ENCODE results near the gene MYOF. TPM values are rescaled to one million over a fixed set of nuclear protein-coding genes. Genes with fewer than 3 reads are reported as not detected.

MYOF gene
- total RNA-seq, 4 donors from 2014 or later: 39.6 to 70.4 (median 59.2) TPM

DNA sequence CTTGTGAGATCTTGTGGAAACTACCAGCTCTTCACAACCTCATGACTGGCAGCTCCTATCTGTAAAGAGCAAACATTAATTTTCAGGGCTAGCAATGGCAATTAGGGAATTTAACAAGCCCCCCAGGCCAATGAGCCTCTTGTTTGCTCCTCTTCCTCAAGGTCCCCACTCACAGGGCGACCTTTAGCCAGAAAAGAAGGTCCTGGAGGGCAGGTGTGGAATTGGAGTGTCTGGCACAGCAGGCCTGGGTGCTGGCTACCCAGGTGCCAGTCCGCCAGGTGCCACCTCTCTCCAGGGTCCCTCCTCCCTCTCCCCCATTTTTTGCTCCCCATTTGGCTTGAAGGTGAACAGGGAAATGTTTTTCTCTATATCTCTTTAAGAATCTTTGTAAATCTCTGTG is 12.4 kb upstream of the MYOF start:
- H3K4me1 ChIP-seq: peaks cover 0 to 13% (median 2%) of the 10 kb centered on the region in 4 donors
- H3K36me3 ChIP-seq: no peaks in the 10 kb centered on the region
- H3K27ac ChIP-seq: no peak overlapping the region
- TF ChIP-seq POLR2A (IDR thresholded peaks at IDR 0.05) (no peak), EP300 (IDR thresholded peaks at IDR 0.05) (no peak)
- TF ChIP-seq, protein P1, sequence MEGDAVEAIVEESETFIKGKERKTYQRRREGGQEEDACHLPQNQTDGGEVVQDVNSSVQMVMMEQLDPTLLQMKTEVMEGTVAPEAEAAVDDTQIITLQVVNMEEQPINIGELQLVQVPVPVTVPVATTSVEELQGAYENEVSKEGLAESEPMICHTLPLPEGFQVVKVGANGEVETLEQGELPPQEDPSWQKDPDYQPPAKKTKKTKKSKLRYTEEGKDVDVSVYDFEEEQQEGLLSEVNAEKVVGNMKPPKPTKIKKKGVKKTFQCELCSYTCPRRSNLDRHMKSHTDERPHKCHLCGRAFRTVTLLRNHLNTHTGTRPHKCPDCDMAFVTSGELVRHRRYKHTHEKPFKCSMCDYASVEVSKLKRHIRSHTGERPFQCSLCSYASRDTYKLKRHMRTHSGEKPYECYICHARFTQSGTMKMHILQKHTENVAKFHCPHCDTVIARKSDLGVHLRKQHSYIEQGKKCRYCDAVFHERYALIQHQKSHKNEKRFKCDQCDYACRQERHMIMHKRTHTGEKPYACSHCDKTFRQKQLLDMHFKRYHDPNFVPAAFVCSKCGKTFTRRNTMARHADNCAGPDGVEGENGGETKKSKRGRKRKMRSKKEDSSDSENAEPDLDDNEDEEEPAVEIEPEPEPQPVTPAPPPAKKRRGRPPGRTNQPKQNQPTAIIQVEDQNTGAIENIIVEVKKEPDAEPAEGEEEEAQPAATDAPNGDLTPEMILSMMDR (IDR thresholded peaks at IDR 0.05): no peak
- no peaks in the 10 kb centered on the region for H3K9me3 ChIP-seq
- WGBS, 2 donors: 96 to 100% methylated on average over 2 of the region's 2 CpGs
- H3K27me3 ChIP-seq: no peaks in the 10 kb centered on the region
- no peak for DNase-seq (ENCODE audit: low spot score in 2 of 2)
- no peak overlapping the region for H3K4me3 ChIP-seq

DNA sequence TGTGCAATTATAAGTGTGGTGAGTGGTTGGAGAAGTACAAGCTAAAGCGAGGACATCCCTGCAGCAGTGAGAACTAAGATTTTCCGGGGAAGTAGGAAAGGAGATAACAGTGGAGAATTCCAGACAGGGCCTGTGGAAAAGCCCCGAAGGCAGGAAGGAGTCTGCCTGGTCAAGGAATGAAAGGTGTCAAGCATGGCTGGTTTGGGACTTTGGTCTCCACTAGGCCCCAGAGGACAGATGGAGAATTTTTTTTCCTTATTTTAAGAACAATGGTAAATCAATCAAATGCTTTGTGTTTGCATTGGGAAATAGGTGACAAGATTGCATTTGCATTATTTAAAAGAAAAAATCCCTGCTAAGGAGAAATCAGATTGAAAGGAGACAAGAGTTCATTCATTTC is 11.0 kb upstream of the MYOF start:
- H3K27me3 ChIP-seq: no peaks in the 10 kb centered on the region
- no peak overlapping the region for H3K27ac ChIP-seq
- H3K4me3 ChIP-seq: no peak overlapping the region
- TF ChIP-seq EP300 (IDR thresholded peaks at IDR 0.05) (no peak), POLR2A (IDR thresholded peaks at IDR 0.05) (no peak)
- TF ChIP-seq, protein P1 (IDR thresholded peaks at IDR 0.05): no peak
- peaks cover 0 to 13% (median 2%) of the 10 kb centered on the region in 4 donors for H3K4me1 ChIP-seq
- no peaks in the 10 kb centered on the region for H3K36me3 ChIP-seq
- WGBS, 2 donors: 71 to 88% methylated on average over 3 of the region's 3 CpGs
- DNase-seq (ENCODE audit: low spot score in 2 of 2): no peak
- H3K9me3 ChIP-seq: no peaks in the 10 kb centered on the region

DNA sequence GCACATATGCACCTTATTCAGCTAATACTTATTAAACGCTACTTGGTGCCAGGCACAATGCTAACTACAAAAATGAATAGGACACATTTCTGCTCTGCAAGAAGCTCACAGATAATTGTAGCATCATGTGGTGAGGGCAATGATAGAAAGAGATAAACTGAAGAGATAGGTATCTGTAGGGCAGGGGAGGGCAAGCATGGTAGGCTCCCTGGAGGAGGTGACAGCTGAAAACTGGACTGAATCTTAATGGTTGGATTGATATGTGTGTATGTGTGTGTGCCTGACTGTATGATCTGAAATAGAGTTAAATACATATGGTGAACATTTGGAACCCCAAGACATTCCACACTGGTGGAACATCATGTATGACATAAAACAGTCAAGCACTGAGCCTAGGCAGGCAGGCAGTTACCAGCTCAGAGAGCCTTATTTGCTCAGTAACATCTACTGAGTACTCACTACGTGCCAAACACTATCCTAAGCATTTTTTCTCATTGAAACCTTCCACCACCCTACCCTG is 9.5 kb upstream of the MYOF start:
- no peaks in the 10 kb centered on the region for H3K27me3 ChIP-seq
- WGBS, 2 donors: 73 to 79% methylated on average over 2 of the region's 2 CpGs
- H3K36me3 ChIP-seq: no peaks in the 10 kb centered on the region
- no peak overlapping the region for H3K4me3 ChIP-seq
- H3K4me1 ChIP-seq: peaks cover 0 to 8% (median under 1%) of the 10 kb centered on the region in 4 donors
- TF ChIP-seq POLR2A (IDR thresholded peaks at IDR 0.05) (no peak), EP300 (IDR thresholded peaks at IDR 0.05) (no peak)
- TF ChIP-seq, protein P1 (IDR thresholded peaks at IDR 0.05): no peak
- H3K9me3 ChIP-seq: no peaks in the 10 kb centered on the region
- H3K27ac ChIP-seq: no peak overlapping the region
- no peak for DNase-seq (ENCODE audit: low spot score in 2 of 2)

DNA sequence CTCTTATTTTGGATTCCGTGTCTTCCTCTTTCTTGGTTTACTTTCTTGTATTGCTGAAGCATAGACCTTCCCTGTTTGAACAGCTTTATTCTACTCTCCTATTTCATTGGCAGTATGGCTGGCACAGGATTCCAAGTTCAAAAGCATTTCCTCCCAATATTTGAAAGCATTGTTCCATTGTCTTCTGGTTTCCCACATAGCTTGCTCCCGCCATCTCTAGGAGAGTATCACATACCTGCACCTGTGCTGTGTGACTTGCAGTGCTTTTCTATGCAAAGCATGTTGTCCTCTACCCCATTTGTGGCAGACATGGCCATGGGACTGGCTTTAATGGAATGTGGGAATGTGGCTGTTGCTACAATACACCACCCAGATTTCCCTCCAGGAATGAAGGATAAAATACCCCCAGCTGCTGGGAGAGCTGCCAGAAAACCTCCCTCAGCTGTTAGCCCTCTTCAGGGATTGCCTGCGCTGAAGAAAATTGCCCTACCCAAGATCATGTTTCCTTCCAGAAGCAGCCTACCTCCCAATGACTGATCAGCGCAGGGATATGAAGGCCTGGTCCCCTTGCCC is 6.9 kb upstream of the MYOF start:
- TF ChIP-seq EP300 (IDR thresholded peaks at IDR 0.05): no peak
- TF ChIP-seq POLR2A (IDR thresholded peaks at IDR 0.05): no peak
- TF ChIP-seq, protein P1 (IDR thresholded peaks at IDR 0.05): no peak
- Histone ChIP-seq H3K4me1 (no peaks in the 10 kb centered on the region), H3K9me3 (no peaks in the 10 kb centered on the region), H3K36me3 (no peaks in the 10 kb centered on the region), H3K27ac (no peak overlapping the region), H3K27me3 (no peaks in the 10 kb centered on the region), H3K4me3 (no peak overlapping the region)
- no peak for DNase-seq (ENCODE audit: low spot score in 2 of 2)
- 89 to 90% methylated on average over 4 of the region's 4 CpGs for WGBS, 2 donors

DNA sequence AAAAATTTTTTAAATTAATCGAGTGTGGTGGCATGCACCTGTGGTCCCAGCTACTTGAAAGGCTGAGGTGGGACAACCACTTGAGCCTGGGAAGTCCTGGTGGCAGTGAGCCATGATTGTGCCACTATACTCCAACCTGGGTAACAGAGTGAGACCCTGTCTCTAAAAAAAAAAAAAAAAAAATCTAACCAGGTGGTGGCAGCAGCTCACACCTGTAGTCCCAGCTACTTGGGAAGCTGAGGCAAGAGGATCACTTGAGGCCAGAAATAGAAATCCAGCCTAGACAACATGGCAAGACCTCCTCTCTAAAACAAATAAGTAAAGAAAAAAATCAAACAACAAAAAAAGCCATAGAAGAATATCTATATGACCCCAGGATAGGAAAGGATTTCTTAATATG is 3.6 kb upstream of the MYOF start:
- no peak for DNase-seq (ENCODE audit: low spot score in 2 of 2)
- 35 to 65% methylated on average over 1 of the region's 1 CpG for WGBS, 2 donors
- TF ChIP-seq, protein P1 (IDR thresholded peaks at IDR 0.05): no peak
- Histone ChIP-seq H3K27ac (no peak overlapping the region), H3K27me3 (no peaks in the 10 kb centered on the region), H3K9me3 (no peaks in the 10 kb centered on the region), H3K4me1 (peaks cover 0 to 9% (median 3%) of the 10 kb centered on the region in 4 donors), H3K4me3 (no peak overlapping the region), H3K36me3 (no peaks in the 10 kb centered on the region)
